Retina (tissue), 1 donor: ENCODE results near the gene ARF3.
A peak's percentile ranks its signal among the peaks of the same experiment; 100 is the strongest.

Source experiments
- DNase-seq: peaks from one replicate; pipeline ENCODE4 v3.0.0-alpha.2; 2016

Gene ARF3

DNA sequence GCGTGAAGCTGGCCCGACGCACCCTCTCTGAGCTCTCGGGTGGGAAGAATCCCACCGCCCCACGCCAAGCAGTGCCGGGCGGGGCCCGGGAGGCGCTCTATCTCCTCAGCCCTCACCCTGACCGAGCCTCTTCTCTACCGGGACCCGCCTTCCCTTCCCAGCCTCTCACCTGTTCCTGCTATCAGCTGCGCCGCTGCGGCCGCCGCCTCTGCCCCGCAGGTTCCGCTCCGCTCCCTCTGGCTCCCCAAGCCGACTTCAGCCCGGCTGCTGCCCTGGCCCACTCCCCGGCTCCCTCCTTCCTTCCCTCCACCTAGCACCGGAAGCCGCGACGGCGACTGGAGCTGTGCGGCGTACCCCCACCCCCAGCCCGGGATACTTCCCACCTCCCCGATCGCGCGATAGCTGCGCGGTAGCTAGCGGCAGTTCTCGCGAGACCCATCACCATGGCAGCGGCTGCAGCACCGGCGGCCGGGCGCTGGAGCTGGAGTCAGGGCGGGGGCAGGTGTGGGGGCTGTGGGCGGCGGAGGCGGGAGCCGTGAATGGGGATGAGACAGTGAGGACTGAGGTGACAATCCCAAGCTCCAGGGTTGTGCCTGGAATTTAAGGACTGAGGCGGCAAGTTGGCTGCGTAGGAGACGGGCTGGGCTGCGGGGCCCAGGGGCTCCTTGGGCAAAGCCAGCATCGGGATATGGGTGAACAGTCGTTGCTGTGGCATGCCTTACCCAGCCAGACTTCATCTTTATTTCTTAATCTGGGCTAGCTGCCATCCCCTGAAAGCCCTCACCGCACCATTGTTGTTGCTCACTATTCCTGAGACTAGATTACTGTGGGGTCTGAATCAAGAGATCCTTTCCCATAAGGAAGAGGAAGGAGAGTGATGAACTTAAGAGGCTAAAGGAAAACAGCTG lies at the start of gene ARF3:
Gene ARF3 (minus strand): TSS at position 347 of the 908 bp plus-strand sequence. CDS start 16,392 bp downstream, outside the sequence.
- peak; percentile 95 for DNase-seq

DNA sequence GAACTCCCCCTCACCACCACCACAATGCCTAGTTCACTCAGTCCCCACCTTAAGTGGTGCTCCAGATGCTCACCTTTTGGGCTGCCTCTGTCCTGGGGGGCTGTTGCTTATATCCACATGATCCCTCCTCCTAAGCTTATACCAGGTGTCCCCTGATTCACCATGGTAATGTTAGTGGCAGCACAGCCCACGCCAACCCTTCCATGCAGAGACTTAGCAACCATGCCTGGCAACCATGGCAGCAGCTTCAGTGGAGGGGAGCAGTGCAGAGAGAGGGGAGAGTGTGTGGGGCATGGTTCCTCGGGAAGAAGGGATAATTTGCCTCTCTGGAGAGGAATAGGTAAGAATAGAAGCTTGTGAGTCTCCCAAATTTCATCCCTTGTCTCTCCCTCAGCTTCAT lies 43.1 kb upstream of the ARF3 start:
- DNase-seq, result no peak

DNA sequence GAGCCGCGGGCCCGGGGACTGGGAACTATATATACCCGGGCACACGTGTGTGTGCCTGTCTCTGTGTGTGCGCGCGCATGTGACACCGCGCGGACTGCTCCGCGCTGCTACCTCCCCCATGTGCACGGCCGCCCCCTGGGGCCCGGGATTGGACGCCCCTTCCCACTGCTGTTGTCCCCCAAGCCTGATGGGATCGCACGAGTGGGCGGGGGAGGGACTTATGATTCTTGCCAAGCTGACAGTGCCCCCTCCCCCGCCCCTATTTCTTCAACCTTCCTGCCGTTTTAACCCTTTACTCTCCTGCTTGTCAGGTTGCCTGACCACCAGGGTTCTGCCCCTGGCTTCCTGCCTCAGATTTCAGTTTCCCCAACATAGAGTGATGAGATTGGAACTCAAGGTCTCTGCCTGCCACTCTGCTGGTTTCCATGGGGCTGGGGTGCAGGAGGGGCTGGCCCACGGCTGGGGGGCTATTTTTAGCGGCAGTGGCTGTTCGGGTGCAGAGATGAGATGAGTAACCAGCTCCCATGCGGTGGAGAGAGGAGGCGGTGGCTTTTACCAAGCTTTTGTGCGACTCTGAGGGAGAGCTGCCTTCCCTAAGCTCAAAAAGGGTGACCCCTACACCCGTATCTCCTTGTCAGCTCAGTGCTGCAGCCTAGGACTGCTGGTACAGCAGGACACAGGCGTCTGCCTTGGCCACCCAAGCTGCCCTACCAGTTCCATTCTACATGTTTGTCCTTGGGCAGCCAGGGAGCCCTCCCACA lies 42.3 kb upstream of the ARF3 start, which contains the start of gene DDN:
Gene DDN (minus strand): TSS at position 5 of the 761 bp plus-strand sequence. CDS start 88 bp downstream, outside the sequence.
- DNase-seq, result peak; percentile 62

DNA sequence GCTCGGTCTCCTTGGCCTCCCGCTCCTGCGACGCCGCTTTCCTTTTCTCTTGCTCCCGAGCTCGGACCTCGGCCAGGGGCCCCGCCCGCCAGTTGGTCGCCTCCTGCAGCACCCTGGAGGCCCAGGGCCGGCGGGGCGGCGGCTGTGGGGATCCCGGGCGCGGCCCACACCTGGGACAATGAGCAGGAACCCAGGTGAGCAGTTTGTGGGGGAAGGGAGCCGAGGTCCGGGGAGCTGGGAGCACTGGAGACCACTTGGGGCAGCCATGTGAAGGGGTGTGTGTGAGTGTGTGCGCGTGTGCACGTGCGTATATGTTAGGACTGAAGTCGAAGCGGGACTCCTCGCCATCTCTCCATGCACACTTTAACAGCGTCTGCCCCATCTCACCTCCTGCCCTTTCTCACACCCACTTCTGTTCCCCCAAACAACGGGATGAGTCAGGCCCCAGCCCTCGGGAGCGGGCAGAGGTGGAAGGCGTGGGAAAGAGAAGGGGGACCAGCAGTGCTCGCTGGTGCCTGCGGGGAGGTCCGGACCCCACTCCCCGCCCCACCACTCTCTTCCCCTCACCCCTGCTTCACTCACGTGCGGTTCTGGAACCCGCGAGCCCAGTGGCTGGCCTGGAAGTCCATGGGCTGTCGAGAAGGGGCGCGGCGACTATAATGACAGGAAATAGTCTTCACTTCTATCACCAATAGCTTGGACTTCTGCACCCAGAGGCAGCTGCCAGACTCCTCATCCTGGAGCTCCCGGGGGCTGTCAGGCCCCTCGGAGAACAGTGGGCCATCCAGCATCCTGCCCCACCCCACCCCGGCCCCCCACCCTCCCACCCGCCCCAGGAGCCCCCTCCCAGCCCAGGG lies 41.4 kb upstream of the ARF3 start:
- DNase-seq, result peak; percentile 60

DNA sequence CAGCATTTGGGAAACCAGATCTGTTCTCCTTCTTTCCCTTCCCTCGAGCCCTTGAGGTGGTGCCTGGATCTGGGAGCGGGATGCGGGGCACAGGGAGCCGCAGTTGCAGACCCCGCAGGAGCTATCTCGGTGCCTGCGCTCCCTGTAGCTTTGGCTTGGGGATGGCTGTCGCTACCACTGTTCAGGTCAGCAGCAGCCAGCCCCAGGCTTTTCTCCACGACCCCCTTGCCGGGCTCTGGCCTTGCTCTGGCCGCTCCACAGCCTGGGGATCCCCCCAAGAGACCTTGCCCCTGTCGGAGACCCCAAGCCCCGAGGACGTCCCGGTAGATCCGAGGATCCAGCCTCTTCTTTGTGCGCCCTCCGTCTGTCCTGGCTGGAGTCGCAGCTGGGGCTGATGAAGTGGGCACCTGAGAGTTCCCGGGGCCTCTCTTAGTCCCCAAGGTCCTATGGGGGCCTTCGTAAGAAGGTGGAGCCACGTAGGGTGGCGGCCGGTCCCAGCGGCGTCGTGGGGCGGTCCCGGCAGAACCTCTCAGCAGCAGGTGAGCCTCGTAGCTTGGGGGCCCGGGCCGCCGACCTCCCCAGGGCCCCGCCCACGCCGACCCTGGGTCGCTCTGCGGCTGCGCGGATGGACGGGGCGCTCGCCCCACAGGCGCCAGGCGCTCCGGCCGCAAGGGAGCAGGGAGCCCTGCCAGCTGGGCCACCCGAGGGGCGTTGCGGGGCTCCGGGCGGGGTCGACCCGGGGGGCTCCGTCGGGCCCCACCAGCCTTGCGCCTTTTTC lies 40.6 kb upstream of the ARF3 start:
- DNase-seq, result peak; percentile 65

DNA sequence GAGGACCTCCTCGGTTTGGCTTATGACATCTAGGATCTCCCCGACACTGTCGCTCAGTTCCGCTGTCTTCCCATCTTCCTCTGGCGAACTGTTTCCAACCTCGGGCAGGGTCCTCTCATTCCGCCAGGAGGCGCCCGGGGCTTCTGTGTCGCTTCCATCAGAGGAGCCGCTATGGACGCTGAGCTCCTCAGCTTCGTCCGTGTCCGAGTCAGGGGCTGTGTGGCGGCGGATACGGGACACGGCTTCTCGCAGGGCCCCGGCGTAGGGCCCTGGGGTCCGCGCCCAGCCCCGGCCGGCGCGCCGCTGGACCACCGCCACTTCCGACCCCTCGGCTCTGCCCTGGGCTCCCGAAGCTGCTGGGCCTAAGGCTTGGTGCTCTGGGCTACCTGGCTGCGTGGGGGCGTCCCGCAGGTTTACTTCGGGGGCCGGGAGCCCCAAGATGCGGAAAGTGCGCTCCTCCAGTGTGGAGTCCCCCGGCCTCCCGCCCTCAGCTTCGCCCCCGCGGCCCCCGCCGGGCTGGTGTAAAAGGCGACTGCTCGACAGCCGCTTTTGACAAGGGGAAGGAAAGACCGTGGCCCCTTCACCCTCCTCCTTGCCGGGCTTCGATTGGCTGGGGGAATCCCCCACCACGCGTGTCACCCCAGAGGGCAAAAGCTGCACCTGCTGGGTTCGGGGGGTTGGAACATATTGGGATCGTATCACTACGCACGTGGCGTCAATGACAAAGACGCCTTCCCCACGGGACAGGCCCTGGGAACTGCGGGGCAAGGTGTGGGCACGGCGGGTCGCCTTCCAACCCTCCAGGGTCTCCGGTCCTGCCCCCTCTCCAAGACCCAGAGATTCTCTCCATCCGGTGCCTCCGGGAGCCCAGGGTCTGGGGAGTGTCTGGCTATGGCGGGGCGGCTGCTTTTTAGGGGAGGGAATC lies 39.8 kb upstream of the ARF3 start:
- DNase-seq, result peak; percentile 86

DNA sequence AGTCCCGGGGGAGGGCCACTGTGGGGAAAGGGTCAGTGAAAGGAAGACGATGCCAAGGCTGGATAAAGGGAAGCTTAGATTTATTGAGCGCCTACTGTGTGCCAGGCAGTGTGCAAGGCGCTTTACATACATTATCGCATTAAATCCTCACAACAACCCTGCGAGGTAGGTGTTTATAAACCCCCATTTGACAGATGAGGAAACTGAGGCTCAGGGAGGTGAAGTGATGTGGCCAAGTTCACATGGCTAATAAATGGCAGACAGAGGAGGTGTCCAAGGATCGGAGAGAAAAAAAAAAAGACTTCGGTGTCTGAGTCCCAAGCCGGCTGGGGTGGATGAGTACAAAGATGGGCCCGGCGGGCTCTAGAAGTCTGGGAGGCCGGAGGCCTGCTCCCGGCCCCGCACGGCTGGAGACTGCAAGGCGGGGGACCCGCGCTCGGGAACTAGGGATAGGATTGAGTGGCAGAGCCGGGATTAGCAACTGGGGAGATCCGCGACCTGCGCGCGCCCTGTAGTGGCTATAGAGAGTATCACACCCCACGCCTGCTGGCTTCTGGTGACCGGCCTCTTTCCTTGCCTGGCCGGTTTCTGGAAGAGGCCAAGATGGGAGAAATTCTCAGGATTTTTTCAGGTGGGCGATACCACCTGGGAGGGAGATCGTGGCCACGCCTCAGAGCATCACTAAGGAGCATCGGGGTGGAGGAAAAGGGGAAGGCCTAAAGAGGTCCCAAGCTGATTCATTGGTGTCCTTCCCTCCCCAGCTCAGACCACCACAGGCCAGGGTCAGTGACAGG lies 38.0 kb upstream of the ARF3 start:
- peak; percentile 90 for DNase-seq

DNA sequence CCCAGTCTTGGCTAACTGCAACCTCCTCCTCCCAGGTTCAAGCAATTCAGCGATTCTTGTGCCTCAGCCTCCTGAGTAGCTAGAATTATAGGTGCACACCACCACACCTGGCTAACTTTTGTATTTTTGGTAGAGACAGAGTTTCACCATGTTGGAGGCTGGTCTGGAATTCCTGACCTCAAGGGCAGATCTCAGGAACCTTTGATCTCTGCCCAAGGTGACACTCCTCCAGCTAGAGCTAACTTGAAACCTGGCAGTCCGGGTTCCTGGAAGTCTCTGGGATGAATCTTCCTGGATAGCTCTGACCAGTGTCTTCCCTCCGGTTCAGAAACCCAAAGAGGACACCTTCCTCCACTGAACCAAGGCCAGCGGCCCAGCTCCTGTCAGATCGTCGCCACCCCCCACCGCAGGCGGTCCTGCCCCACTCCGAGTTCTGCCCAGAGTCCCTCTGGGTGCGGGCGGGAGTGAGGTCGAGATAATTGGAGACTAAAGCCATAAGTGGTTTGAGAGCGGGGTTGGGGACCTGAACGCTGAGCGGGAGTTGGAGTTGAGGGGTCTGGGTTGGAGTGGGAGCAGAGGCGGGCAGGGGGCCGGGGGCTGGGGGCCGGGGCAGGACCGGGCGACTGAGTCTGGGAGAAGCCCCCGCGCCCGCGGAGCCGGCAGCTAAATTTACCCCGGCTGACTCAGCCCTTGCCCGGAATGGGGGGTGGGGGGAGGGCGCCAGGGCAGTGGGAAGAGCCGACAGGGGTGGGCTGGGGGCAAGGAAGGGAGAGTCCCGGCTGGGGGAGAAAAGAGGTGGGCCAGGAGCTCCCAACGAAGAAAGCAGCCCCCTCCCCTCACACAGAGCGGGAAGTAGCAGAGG lies 37.2 kb upstream of the ARF3 start:
- no peak for DNase-seq

DNA sequence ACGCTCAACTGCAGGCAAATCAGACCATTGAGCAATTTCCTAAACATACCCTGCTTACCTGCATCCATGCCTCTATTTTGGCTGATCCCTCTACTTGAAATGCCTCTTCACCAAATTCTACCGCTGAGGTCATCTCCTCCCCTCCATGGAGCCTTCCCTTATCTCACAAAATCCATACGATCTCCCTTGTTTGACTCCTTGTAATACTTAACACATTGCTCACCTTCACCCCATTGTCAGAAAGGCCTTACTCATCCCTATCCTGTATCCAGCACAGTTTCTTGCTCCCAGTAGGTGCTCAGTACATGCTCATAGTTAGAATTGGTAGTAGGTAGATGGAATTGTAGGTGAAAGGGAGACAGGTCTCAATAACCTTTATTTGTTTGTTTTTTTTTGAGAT lies 36.5 kb upstream of the ARF3 start:
- DNase-seq, result no peak

DNA sequence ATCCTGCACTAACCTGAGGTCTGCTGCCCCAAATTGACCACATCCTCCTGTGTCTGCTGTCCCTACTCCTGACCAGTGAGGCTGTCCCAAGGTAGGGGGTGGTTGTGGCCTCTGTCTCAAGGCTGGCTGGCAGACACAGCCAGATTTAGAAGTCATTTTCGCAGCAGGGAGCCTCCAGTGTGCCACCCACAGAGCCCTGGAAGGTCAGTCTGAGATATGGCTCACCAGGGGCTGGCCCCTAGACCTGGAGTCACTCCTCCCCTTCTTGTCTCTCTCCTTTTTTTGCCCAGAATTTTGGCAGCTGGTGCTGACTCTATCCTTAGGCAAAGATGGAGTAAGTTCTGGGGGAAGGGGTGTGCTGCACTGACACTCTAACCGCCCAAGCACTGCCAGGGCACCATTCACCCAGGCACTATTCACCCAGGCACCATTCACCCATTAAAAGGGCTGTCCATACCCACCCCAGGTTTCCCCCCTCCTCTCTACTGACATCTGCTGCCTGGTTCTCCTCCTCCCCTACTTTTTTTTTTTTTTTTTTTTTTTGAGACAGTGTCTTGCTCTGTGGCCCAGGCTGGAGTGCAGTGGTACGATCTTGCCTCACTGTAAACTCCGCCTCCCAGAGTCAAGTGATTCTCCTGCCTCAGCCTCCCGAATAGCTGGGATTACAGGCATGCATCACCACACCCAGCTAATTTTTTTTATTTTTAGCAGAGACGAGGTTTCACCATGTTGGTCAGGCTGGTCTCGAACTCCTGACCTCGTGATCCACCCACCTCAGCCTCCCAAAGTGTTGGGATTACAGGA lies 34.2 kb upstream of the ARF3 start:
- no peak for DNase-seq

DNA sequence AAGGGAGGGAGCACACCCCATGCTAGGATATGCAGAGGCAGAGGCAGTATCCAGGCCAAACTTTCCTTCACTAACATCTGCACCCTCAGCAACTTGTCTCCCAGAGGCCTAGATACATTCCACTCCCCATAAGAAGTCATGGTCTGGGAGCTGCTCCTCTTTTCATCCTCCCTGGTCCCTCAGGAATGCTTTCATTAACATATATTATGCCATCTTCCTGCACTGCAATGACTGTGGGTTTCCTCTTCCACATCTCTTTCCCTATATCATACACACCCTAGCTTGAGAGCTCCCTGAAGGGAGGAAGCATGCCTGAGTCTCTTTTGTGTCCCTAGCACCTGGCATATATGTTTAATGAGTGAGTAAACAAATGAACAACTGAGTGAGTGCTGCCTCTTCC lies 33.3 kb upstream of the ARF3 start:
- DNase-seq, result no peak

DNA sequence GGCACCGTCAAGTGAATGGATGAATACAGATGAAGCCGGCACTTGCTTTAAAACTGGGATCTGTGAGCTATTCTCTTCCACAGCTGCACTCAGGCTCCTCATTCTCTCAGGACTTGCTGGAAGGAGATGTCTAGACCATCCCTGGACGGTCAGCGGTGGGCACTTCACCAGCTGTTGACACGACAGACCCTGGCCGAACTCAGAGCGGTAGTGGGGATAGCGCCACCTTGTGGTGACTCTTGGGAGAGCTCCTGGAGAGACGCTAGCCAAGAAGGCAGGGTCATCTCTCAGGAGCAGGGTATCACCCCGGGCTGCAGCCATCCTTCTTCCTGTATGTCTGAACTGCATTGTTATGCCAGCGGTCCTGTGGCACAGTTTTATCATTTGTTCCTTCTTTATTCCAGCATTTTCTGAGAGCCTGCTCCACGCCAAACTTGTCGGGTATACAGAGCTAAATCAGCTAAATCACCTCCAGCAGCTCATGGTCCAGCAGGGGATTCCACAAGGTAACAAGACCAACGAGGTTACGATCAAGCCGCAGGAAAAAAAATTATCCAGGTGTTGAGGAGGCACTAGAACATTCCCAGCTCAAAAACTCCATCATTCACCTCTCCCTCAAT lies 30.9 kb upstream of the ARF3 start:
- peak; percentile 80 for DNase-seq

DNA sequence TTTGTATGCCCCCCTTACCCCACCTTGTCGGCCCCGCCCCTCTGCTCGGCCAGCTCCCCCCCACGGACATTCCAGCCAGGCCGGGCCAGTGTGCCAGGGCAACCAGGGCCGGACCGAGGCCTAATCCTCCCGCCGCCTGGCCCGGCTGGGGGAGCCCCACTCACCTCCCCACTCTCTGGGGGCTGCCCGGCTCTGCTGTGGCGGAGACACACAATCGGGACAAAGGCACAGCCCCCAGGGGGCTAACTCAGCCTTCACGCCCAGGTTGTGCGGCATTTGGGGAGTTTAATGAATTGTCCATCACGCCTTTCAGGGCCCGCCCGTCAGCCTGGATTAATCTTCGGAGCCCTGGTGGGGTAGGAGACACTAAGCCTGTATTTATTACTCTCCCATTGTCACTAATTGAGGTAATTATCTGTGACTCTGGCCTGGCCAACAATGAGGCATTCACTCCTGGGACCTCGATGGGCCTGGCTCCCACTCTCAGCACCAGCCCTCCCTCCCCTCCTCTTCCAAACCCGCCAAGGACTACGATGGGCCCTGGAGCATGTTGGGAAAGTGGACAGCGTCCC lies 29.5 kb upstream of the ARF3 start:
- peak; percentile 80 for DNase-seq

DNA sequence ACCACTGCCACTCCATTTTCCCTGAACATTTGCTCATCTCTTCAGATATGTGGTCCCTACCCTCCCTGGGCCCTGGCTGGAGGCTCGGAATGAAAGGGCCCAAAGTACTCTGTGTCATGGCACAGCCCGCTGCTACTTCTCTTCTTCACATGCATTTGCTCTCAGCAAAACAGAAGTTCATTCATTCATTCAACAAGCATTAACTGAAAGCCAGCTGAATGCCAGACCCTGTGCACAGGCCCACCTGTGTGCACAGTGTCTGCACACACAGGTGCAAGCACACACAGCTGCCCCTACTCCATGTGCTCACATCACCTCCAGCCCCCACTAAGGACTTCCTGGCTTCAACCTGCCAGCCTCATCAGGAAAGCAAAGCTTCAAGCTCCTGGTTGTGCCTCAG lies 28.6 kb upstream of the ARF3 start:
- DNase-seq, result no peak

DNA sequence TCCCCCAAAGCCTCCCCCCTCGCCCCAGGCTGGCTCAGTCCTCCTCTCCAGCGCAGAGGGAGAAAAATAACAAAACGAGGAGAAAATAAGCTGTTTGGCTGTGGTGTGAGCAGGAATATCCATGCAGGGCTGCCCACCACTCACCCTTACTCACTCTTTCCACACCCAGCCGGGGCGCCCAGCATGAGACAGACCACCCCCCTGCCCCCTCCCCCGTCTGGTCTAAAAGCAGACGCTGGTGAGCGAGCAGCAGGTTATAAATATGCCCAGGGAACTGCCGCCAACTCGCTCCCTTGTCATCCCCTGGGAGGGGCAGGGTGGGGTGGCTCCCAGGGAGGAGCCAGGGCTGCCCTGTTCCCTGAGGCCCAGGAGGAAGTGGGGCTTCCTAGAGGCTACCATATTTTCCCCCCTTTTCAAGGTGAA lies 28.2 kb upstream of the ARF3 start:
- DNase-seq, result no peak

DNA sequence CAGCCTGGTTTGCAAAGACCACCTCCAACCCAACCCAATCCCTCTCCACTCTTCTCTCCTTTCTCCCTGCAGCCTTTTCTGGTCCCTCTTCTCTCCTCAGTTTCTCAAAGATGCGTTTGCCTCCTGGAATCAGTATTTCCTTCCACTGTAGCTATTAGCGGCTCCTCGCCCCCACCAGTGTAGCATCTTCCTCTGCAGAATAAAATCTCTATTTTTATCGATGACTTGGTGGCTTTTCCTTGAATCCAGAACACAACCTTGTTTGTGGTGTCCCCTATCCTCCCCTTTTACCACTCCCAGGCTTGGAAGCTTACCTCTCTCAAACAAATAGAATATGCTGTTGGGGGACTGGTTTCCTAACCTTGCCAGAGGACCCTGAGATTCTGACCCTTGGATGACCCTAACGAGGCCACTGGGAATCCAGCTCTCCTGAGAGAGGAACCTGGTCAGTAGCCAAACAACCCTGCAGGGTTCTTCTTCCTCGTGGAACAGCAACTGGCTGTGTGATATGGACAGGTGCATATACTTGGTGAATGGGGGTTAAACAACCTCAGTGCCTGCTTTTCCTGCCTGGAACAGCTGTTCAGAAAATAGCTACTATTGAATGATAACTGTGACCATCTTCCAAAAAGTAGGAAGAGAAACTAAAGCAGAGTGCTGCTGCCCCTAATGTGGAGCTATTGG lies 25.3 kb upstream of the ARF3 start:
- DNase-seq, result no peak

DNA sequence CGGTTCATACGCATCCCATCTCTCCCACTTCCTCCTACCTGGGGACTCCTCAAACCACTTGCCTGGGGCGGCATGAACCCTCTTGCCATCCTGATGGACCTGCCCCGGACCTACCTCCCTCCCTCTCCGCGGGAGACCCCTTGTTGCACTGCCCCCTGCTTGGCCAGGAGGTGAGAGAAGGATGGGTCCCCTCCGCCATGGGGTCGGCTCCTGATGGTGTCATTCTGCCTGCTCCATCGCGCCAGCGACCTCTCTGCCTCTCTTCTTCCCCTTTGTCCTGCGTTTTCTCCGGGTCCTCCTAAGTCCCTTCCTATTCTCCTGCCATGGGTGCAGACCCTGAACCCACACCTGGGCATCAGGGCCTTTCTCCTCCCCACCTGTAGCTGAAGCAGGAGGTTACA lies 24.5 kb upstream of the ARF3 start:
- no peak for DNase-seq
